Measurements from ENCODE around the gene CRABP2.
A peak's percentile ranks its signal among the peaks of the same experiment; 100 is the strongest.

Gene CRABP2

GRCh38 chr1:156745881-156746280, 40.5 kb upstream of the CRABP2 start:
- Histone ChIP-seq H3K27me3 (ENCODE audit: control insufficient read depth, low read length) (no peaks in the 10 kb centered on the region), H3K4me2 (ENCODE audit: low read length) (0 out of 2 replicates have a peak overlapping the region, but pooled peaks have one; percentile 62), H3K36me3 (ENCODE audit: control insufficient read depth, low read length) (peaks cover 84% of the 10 kb centered on the region), H3K79me2 (ENCODE audit: control insufficient read depth, low read length) (peaks cover 63% of the 10 kb centered on the region), H3K9me2 (replicated peaks; ENCODE audit: control insufficient read depth, low read length) (no peaks in the 10 kb centered on the region), H3K4me3 (ENCODE audit: low read length) (no peak overlapping the region), H3K9me3 (ENCODE audit: control insufficient read depth, insufficient read depth, low read length) (no peaks in the 10 kb centered on the region), H3K27ac (ENCODE audit: low read depth, low read length) (no peak overlapping the region), H3F3A (ENCODE audit: control insufficient read depth, insufficient read depth) (peaks cover 31% of the 10 kb centered on the region), H4K20me1 (ENCODE audit: control insufficient read depth, insufficient read depth, low read depth, low read length) (peaks cover 20% of the 10 kb centered on the region; the same call in 1 of the 2 replicates), H3K4me1 (ENCODE audit: control insufficient read depth, low read length) (peaks cover 58% of the 10 kb centered on the region)
- TF ChIP-seq, protein P1, sequence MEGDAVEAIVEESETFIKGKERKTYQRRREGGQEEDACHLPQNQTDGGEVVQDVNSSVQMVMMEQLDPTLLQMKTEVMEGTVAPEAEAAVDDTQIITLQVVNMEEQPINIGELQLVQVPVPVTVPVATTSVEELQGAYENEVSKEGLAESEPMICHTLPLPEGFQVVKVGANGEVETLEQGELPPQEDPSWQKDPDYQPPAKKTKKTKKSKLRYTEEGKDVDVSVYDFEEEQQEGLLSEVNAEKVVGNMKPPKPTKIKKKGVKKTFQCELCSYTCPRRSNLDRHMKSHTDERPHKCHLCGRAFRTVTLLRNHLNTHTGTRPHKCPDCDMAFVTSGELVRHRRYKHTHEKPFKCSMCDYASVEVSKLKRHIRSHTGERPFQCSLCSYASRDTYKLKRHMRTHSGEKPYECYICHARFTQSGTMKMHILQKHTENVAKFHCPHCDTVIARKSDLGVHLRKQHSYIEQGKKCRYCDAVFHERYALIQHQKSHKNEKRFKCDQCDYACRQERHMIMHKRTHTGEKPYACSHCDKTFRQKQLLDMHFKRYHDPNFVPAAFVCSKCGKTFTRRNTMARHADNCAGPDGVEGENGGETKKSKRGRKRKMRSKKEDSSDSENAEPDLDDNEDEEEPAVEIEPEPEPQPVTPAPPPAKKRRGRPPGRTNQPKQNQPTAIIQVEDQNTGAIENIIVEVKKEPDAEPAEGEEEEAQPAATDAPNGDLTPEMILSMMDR (IDR thresholded peaks at IDR 0.05; ENCODE audit: low read depth, low read length, poor library complexity, severe bottlenecking) = no peak
- TF ChIP-seq EZH2phosphoT487 (IDR thresholded peaks at IDR 0.05; ENCODE audit: borderline replicate concordance, low read length) = no peak

DNA sequence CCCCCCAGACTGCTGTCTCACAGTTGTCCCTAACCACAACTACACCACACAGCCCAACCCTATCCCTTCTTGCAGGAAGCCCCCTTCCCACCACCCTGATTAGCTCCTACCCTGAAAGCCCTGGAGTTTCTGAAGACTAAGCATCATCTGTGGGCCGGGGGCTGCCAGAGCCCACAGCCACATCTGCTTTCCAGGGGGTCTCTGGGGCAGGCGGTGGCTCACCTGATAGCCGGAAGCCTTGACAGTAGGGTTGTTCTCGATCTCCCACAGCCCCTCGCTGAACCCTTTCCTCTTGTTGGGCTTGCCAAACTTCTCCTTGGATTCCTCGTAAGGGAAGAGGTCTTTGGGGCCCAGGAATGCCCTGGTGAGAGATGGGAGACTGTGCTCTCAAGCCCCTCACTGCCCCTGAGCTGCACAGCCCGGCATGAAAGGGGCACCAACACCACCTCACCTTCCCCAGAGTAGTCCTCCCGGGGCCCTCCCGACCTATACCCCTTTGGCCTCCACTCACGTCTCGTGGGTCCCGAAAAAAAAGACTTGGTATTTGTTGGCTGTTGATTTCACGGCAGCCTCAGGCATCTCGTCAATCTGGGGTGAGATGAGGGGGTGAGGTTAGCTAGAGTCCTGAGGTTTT, 39.5 kb upstream of the CRABP2 start:
- H3K9me3 ChIP-seq (ENCODE audit: control insufficient read depth, insufficient read depth, low read length) = no peaks in the 10 kb centered on the region
- no peak overlapping the region for H3K4me2 ChIP-seq (ENCODE audit: low read length)
- TF ChIP-seq, protein P1 (IDR thresholded peaks at IDR 0.05; ENCODE audit: low read depth, low read length, poor library complexity, severe bottlenecking) = no peak
- TF ChIP-seq EZH2phosphoT487 (IDR thresholded peaks at IDR 0.05; ENCODE audit: borderline replicate concordance, low read length) = no peak
- H3K79me2 ChIP-seq (ENCODE audit: control insufficient read depth, low read length) = peaks cover 62% of the 10 kb centered on the region
- H3K4me3 ChIP-seq (ENCODE audit: low read length) = no peak overlapping the region
- H3K9me2 ChIP-seq (replicated peaks; ENCODE audit: control insufficient read depth, low read length) = no peaks in the 10 kb centered on the region
- peaks cover 83% of the 10 kb centered on the region for H3K36me3 ChIP-seq (ENCODE audit: control insufficient read depth, low read length)
- peaks cover 17% of the 10 kb centered on the region; the same call in 1 of the 2 replicates for H4K20me1 ChIP-seq (ENCODE audit: control insufficient read depth, insufficient read depth, low read depth, low read length)
- peaks cover 58% of the 10 kb centered on the region for H3K4me1 ChIP-seq (ENCODE audit: control insufficient read depth, low read length)
- no peaks in the 10 kb centered on the region for H3K27me3 ChIP-seq (ENCODE audit: control insufficient read depth, low read length)
- H3K27ac ChIP-seq (ENCODE audit: low read depth, low read length) = no peak overlapping the region
- peaks cover 33% of the 10 kb centered on the region for H3F3A ChIP-seq (ENCODE audit: control insufficient read depth, insufficient read depth)

DNA sequence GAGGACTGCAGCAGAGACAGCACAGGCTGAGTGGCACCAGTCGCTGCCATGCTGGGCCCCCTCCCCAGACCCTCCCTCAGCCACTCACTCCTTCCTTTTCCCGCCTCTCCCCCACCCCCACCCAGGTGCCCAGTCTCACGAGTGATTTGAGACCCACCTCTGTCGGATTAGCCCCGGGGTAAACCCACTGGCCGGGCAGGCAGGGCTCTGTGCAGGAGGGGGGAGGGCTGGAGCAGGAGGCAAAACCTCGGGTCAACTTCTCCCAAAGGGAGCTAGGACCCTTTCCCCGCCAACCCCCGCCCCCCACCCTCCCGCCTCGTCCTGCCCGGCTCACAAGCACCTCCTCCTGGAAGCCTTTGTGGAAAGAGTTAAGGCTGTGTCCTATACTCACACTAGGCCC, 39.0 kb upstream of the CRABP2 start:
- TF ChIP-seq EZH2phosphoT487 (IDR thresholded peaks at IDR 0.05; ENCODE audit: borderline replicate concordance, low read length) = no peak
- TF ChIP-seq, protein P1 (IDR thresholded peaks at IDR 0.05; ENCODE audit: low read depth, low read length, poor library complexity, severe bottlenecking) = no peak
- H3K4me1 ChIP-seq (ENCODE audit: control insufficient read depth, low read length) = peaks cover 58% of the 10 kb centered on the region

More for the DNA sequence above, 39.0 kb upstream of the CRABP2 start:
- peaks cover 62% of the 10 kb centered on the region for H3K79me2 ChIP-seq (ENCODE audit: control insufficient read depth, low read length)
- H3K27me3 ChIP-seq (ENCODE audit: control insufficient read depth, low read length) = no peaks in the 10 kb centered on the region
- H3K36me3 ChIP-seq (ENCODE audit: control insufficient read depth, low read length) = peaks cover 82% of the 10 kb centered on the region
- H3K9me2 ChIP-seq (replicated peaks; ENCODE audit: control insufficient read depth, low read length) = no peaks in the 10 kb centered on the region
- no peak overlapping the region for H3K27ac ChIP-seq (ENCODE audit: low read depth, low read length)
- peaks cover 33% of the 10 kb centered on the region for H3F3A ChIP-seq (ENCODE audit: control insufficient read depth, insufficient read depth)
- H4K20me1 ChIP-seq (ENCODE audit: control insufficient read depth, insufficient read depth, low read depth, low read length) = peaks cover 14% of the 10 kb centered on the region; the same call in 1 of the 2 replicates
- no peak overlapping the region for H3K4me3 ChIP-seq (ENCODE audit: low read length)
- H3K9me3 ChIP-seq (ENCODE audit: control insufficient read depth, insufficient read depth, low read length) = no peaks in the 10 kb centered on the region
- no peak overlapping the region for H3K4me2 ChIP-seq (ENCODE audit: low read length)

Measured in DOHH2 (cell line).